DOHH2 (cell line): ENCODE data around the gene UPF1.

Experiments used
- EZH2phosphoT487 ChIP-seq: fragments of 200-600 bp; sonication (generic); IDR thresholded peaks from 2 replicates; pipeline ENCODE4 v1.6.1; 2017; ENCODE audit warnings: borderline replicate concordance, mild to moderate bottlenecking, antibody characterized with exemption, low read length, moderate library complexity, mixed read lengths
- TF ChIP-seq, protein P1 (sequence below): fragments of 200-600 bp; sonication (generic); IDR thresholded peaks from one replicate; pipeline ENCODE4 v1.5.1; 2014; ENCODE audit warnings: antibody characterized with exemption, mild to moderate bottlenecking, low read depth, low read length; ENCODE audit not compliant: poor library complexity, severe bottlenecking

DNA sequence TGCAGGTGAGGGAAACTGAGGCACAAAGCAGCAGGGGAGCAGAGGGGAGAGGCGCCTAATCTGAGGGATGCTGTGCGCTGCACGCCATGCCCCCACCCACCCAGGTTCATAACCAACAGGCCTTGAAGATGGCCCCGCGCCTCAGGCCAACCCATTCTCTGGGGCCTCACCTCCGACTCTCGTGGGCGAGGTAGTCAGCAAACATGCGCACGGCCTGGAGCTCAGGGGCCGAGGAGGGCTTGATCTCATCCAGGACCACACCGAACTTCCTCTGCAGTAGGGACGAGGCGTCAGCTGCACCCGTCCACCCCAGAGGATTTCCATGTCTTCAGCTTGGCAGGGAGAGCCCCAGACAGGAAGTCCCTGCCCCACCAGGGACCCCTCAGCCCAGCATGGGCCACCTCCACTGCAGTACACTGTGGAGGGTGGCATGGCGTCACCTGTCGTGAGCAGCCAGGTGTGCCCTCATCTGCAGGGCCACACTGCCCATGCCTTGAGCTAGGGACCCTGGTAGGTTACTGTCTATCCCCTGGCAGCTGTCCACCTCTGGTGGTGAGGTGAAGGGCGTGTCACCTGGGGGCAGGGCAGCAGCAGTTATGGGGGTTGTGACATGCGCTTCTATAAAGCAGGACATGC, 79.2 kb downstream of the UPF1 start:
- TF ChIP-seq, protein P1, sequence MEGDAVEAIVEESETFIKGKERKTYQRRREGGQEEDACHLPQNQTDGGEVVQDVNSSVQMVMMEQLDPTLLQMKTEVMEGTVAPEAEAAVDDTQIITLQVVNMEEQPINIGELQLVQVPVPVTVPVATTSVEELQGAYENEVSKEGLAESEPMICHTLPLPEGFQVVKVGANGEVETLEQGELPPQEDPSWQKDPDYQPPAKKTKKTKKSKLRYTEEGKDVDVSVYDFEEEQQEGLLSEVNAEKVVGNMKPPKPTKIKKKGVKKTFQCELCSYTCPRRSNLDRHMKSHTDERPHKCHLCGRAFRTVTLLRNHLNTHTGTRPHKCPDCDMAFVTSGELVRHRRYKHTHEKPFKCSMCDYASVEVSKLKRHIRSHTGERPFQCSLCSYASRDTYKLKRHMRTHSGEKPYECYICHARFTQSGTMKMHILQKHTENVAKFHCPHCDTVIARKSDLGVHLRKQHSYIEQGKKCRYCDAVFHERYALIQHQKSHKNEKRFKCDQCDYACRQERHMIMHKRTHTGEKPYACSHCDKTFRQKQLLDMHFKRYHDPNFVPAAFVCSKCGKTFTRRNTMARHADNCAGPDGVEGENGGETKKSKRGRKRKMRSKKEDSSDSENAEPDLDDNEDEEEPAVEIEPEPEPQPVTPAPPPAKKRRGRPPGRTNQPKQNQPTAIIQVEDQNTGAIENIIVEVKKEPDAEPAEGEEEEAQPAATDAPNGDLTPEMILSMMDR = no peak
- TF ChIP-seq EZH2phosphoT487 = no peak
